ENCODE data around the gene HDGF. TPM values are rescaled to one million over a fixed set of nuclear protein-coding genes. Genes with fewer than 3 reads are reported as not detected.

The HDGF gene
- total and polyA plus RNA-seq, 10 donors, result 48.8 to 143 (median 95.6) TPM

DNA sequence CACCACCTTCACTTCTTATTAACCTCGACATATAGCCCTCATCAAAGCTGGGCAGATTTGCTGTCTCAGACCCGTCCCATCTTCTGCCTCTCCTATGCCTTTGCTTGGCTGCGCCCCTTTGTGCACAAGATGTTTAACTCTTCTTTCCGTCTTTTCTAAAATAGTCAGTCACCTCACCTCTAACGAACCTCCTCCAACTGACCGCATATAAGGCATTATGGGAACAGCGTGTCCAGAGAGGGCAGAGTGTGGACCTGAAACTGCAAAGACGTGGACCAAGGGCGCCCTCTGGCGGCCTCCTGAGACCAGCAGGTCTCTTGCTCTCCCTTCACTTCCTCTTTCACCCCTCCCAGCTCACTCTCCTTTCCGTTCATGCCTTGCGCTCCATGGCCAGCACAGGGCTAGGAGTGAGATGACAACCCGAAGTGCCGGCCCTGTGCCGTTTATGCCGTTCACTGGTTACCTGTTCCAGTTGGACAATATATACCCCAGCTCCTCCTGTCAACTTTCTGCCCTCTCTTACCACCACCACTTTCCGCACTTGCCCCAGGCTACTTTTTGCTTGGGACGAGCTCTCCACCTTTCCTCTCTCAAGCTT lies 25.7 kb downstream of the HDGF start:
- no peaks in the 10 kb centered on the region for H3K27me3 ChIP-seq (replicated peaks in 1 of 7)
- no peak for TF ChIP-seq POLR2A (IDR thresholded peaks at IDR 0.05)
- TF ChIP-seq CTCF (IDR thresholded peaks at IDR 0.05 in 8 of 11, conservative IDR thresholded peaks at IDR 0.05 in 3 of 11), result peak; percentile 84 to 98 (median 96)
- TF ChIP-seq POLR2AphosphoS5 (IDR thresholded peaks at IDR 0.05), result peak; percentile 33 to 65 (median 58)
- WGBS, 5 donors, result 12 to 17% (median 14%) methylated on average over 18 of the region's 18 CpGs
- H3K9me3 ChIP-seq, result no peaks in the 10 kb centered on the region
- DNase-seq, result peak; percentile 95
- H3K4me1 ChIP-seq, result peaks cover 36 to 79% (median 54%) of the 10 kb centered on the region in 6 donors
- H3K4me3 ChIP-seq, result peak overlapping the region; percentile 6 to 90 (median 72)
- peaks cover 0 to 59% (median 39%) of the 10 kb centered on the region in 6 donors for H3K36me3 ChIP-seq
- peak overlapping the region in 5 of 8 donors; percentile 23 to 99 (median 61) for H3K27ac ChIP-seq
- intact Hi-C loops (cut with DNase I; ENCODE audit: low total_unique reads), result loop anchor here (2.0 to 10.0 kb wide), 2 partner anchors 37 to 159 kb away; no protein-coding TSS in a partner anchor

DNA sequence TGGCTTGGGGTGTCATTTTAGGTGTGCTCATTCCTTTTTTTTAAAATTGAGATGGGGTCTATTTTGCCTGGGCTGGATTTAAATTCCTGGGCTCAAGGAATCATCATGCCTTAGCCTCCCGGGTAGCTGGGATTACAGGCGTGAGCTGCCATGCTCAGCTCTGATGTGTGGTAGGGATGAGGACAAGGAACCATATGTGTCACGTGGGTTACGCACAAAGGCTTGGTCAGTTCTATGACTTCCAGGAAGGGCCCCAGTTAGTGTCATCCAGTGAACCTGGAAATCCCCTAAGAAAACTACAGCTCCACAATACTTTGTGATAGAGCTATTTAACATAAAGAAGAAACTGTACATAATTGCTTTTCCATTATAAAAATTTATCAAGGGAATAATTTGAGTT lies 29.9 kb downstream of the HDGF start:
- H3K4me1 ChIP-seq, result peaks cover 21 to 44% (median 27%) of the 10 kb centered on the region in 6 donors
- H3K4me3 ChIP-seq, result no peak overlapping the region
- WGBS, 5 donors, result 68 to 85% (median 81%) methylated on average over 4 of the region's 4 CpGs
- DNase-seq, result no peak
- no peaks in the 10 kb centered on the region for H3K27me3 ChIP-seq (replicated peaks in 1 of 7)
- intact Hi-C loops (cut with DNase I; ENCODE audit: low total_unique reads), result loop anchor here (10.0 kb wide), 1 partner anchor 163 kb away; no protein-coding TSS in a partner anchor
- H3K9me3 ChIP-seq, result no peaks in the 10 kb centered on the region
- peaks cover 0 to 96% (median 39%) of the 10 kb centered on the region in 6 donors for H3K36me3 ChIP-seq
- H3K27ac ChIP-seq, result no peak overlapping the region
- TF ChIP-seq CTCF (IDR thresholded peaks at IDR 0.05 in 8 of 11, conservative IDR thresholded peaks at IDR 0.05 in 3 of 11), result no peak
- TF ChIP-seq POLR2AphosphoS5 (IDR thresholded peaks at IDR 0.05), result no peak
- TF ChIP-seq POLR2A (IDR thresholded peaks at IDR 0.05), result no peak

- no peak overlapping the region for H3K27ac ChIP-seq
- intact Hi-C loops (cut with DNase I; ENCODE audit: low total_unique reads), result loop anchor here (10.0 kb wide), 1 partner anchor 164 kb away; no protein-coding TSS in a partner anchor
- peaks cover 0 to 92% (median 39%) of the 10 kb centered on the region in 6 donors for H3K36me3 ChIP-seq
- no peaks in the 10 kb centered on the region for H3K27me3 ChIP-seq (replicated peaks in 1 of 7)
- no peaks in the 10 kb centered on the region for H3K9me3 ChIP-seq
- H3K4me3 ChIP-seq, result no peak overlapping the region
- TF ChIP-seq POLR2A (IDR thresholded peaks at IDR 0.05) (no peak), POLR2AphosphoS5 (IDR thresholded peaks at IDR 0.05) (no peak)
- 77 to 93% (median 89%) methylated on average over 2 of the region's 2 CpGs for WGBS, 5 donors
- no peak for DNase-seq
- peaks cover 17 to 40% (median 23%) of the 10 kb centered on the region in 6 donors for H3K4me1 ChIP-seq
Observed at GRCh38 chr1:156721131-156721530, 30.3 kb downstream of the HDGF start.

DNA sequence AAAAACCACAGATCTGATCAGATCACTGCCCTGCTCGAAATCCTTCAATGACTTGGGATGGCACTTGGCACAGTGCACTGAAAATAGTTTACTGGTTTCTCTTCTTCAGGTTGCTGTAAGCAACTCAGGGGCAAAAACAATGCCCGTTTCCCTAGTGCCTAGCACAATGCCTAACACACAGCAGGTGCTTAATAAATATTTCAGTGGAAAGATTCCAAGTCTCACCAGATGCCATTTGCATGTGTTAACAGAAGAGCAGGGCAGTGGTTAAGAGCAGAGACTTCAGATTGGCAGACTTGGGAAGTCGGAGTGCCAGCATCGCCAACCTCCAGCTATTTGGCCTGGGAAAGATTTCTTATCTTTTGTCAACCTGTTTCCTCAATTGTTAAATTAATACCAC lies 34.1 kb downstream of the HDGF start:
- TF ChIP-seq POLR2A (IDR thresholded peaks at IDR 0.05), result no peak
- TF ChIP-seq POLR2AphosphoS5 (IDR thresholded peaks at IDR 0.05), result no peak
- no peak for TF ChIP-seq CTCF (IDR thresholded peaks at IDR 0.05 in 8 of 11, conservative IDR thresholded peaks at IDR 0.05 in 3 of 11)
- Histone ChIP-seq H3K27me3 (replicated peaks in 1 of 7) (no peaks in the 10 kb centered on the region), H3K36me3 (peaks cover 0 to 76% (median 16%) of the 10 kb centered on the region in 6 donors), H3K9me3 (no peaks in the 10 kb centered on the region), H3K27ac (no peak overlapping the region), H3K4me3 (no peak overlapping the region), H3K4me1 (peaks cover 0 to 6% (median 0%) of the 10 kb centered on the region in 6 donors)
- intact Hi-C loops (cut with DNase I; ENCODE audit: low total_unique reads), result no loop called here
- no peak for DNase-seq
- 76 to 86% (median 82%) methylated on average over 4 of the region's 4 CpGs for WGBS, 5 donors

All from spleen (tissue), 11 donors.